ENCODE data around the gene CARMIL1.

DNA sequence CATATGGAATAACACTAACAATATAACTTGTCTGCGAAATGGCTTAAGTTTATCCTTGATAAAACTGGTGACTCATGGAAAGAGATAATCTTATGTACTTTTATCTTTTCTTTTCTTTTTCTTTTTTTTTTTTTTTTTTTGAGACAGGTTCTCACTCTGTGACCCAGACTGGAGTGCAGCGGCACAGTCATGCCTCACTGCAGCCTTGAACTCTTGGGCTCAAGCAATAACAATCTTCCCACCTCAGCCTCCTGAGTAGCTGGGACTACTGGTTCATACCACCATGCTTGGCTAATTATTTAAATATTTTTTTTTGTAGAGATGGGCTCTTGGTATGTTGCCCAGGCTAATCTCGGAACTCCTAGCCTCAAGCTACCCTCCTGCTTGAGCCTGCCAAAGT lies 304.7 kb downstream of the CARMIL1 start:
- TF ChIP-seq, protein P1, sequence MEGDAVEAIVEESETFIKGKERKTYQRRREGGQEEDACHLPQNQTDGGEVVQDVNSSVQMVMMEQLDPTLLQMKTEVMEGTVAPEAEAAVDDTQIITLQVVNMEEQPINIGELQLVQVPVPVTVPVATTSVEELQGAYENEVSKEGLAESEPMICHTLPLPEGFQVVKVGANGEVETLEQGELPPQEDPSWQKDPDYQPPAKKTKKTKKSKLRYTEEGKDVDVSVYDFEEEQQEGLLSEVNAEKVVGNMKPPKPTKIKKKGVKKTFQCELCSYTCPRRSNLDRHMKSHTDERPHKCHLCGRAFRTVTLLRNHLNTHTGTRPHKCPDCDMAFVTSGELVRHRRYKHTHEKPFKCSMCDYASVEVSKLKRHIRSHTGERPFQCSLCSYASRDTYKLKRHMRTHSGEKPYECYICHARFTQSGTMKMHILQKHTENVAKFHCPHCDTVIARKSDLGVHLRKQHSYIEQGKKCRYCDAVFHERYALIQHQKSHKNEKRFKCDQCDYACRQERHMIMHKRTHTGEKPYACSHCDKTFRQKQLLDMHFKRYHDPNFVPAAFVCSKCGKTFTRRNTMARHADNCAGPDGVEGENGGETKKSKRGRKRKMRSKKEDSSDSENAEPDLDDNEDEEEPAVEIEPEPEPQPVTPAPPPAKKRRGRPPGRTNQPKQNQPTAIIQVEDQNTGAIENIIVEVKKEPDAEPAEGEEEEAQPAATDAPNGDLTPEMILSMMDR (IDR thresholded peaks at IDR 0.05) = no peak
- TF ChIP-seq POLR2A (IDR thresholded peaks at IDR 0.05) = no peak
